Stimulated activated CD8-positive, alpha-beta memory T cell treated with anti-CD3 and anti-CD28 coated beads, Interleukin-2, amount 100 ng/mL, for 1 hour (primary cell): Measurements from ENCODE around the gene MLC1.

Source experiments
- DNase-seq, 2 donors: peaks; one replicate each; pipeline ENCODE4 v3.0.0-alpha.2; 2020; ENCODE audit warnings: low read depth in 2 of 2

Gene MLC1

DNA sequence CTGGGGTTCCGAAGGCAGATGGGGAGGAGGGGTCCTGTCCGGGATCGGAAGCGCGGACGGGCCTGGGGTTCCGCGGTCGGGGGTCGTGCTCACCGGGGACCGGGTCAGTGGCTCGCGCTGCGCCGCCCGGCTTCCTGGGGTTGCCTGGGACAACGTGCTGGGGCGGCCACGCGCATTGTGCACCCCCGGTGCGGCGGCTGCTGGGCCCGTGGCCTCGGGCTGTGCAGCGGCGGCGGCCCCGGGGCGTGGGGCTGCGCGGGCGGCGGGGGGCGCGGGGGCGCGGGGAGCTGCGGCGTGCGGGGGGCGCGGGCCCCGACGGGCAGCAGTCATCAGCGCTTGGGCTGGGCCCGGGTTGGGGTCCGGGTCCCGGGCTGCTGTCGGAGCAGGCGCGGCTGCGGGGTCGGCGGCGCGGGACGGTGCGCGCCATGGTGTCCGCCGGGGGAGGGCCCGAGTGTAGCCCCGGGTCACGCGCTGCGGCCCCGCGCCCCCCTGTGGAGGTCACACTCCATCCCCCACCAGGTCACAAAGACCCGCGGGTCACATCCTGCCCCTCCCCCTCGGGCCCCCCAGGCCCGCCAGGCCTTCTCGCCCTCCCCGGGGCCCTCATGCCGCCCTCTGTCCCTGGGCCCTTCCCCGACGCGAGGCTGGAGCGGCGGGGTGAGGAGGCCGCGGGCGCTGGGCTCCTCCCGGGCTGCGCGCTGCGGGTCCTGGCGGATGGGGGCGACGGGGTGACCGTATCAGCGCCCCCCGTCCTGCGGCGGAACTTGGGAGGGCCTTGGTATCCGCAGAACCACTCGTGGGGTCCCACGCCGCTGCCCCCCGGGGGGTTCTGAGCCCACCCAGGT is 26.9 kb downstream of the MLC1 start, which contains the start of gene TTLL8:
TSS of gene TTLL8 (minus strand) at position 238 of the 845 bp plus-strand sequence.
- DNase-seq, result no peak

DNA sequence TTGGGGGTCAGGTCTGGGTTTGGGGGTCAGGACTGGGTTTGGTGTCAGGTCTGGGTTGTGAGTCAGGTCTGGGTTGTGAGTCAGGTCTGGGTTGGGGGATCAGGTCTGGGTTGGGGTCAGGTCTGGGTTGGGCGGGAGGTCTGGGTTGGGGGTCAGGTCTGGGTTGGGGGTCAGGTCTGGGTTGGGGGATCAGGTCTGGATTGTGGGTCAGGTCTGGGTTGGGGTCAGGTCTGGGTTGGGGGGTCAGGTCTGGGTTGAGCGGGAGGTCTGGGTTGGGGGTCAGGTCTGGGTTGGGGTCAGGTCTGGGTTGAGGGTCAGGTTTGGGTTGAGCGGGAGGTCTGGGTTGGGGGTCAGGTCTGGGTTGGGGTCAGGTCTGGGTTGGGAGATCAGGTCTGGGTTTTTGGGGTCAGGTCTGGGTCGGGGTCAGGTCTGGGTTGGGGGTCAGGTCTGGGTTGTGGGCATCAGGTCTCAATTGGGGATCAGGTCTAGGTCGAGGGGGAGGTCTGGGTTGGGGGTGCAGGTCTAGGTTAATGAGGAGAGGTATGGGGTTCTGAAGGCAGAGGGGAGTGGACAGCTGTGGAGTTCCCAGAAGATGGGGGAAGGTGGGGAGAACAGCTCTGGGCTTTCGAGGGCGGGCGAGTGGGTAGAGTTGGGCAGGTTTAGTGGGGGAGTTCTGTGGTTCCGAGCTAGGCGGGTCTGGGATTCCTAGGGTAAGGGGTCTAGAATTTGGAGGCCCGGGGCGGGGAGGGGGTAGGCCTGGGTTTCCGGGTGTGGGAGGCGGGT is 27.8 kb downstream of the MLC1 start:
- DNase-seq, result no peak

DNA sequence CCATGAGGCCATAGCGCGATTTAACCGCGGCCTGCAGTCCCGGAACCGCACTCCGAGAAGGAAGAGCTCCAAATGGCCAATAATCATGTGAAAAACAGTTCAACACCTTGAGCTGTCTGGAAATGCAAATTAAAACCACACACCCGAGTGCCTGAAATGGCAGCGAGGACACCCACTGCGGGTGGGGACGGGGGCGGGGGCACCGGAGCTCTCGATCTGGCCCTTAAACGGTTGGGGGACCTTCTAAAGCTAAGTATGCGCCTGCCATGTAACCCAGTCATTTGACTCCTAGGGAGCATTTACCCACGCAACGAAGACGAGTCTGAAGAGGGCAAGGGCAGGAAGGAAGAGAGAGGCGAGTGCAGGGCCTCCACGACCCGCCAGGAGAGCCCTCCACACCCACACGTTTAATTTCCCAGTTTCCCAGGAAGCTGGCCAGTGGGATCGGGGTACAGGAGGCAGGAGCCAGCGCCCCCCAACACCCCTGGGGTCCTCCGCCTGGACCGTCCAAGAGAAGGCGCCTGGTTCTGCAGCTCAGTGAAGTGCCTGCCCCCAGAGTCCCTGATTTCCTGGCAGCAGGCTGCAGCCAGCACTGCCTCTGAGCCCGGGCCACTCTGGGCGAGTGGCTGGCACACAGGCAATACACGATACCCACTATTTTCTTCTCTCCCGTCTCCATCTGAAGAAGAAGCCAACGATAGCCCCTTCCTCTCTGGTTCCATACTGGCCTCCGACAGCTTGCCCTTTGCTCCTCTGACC is 28.8 kb downstream of the MLC1 start:
- DNase-seq, result no peak

DNA sequence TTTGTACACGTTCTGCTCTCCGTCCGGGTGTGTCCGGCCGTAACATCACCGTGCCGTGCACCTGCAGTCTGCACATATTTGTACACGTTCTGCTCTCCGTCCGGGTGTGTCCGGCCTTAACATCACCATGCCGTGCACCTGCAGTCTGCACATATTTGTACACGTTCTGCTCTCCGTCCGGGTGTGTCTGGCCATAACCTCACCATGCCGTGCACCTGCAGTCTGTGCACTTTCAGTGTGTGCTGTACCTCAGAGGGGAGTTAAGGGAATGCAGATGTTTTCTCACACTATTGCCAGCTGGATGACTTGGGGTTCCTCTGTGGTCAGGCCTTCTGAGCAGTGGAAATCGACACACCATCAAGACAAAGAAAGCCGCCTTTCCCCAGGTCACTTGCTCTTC is 31.4 kb downstream of the MLC1 start:
- DNase-seq, result no peak

DNA sequence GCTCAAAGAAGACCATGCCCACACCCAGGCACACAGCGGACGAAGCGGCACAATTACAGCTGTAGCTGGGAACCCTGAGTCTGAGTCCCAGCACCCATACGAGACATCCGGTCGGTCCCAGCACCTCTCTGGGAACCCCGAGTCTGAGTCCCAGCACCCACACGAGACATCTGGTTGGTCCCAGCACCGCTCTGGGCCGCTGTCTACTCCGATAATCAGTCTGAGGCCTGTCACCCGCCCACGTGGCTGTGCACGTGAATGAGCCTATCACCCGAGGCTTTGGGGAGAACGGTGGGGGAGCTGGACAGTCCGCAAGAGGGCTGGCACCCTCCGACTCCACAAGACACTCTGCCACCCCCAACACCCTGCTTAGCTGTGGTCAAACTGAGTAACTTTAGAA is 33.3 kb downstream of the MLC1 start:
- no peak for DNase-seq

DNA sequence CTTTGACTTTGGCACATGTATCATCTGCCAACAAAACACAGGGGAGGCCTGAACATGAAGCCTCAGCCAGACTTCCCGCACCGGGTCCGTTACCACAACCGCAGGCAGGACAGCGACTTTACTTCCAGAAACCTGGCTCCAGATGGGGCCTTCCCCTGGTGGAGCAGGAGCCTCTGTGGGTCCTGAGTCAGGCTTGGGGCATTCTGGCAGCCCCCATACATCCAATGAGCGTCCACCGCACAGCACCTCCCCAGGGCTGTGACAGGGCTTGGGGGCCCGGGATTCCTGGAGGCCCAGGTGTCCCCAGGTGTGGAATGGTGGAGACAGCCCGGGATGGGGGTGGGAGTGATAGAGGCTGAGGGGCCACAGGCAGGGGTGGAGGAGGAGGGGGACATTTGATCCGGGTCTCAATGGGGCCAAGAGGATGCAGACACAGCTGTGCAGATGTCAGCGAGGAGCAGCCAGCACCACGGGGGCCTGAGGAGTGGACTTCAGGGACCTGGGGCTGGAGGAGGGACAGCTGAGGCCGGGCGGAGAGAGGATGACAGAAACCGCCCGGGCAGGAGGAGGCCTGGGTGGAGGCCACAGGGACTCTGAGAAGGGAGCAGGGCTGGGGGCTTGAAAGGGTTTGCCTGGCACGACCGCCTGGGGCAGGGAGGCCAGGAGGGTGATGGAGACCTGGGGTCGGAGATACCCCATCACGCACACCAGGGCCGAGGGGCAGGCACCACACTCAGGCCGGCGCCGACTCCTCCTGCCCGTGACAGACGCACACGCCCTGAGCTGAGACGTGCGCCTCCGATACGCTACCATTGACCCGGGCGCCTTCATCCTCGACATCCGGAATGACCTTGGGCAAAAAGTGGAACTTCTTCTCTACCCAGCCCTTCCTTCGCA is 35.7 kb downstream of the MLC1 start:
- DNase-seq, result no peak

DNA sequence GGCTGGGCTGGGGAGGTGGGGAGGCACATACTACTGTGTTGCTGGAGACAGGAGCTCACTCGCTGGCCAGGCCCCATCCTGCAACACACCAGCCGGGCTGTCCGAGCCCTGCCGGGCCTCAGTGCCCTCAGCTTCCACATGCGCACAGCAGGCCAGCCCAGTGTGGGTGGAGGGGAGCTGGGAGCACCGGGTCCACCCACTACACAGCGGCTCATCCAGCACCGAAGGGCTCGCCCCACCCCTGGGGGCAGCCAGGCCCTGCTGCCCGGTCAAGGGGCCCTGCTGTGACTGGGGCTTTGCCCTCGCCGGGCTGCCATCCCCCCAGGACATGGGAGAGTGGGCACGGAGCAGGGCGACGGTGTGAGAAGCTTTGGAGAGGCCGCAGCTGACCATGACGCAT is 36.4 kb downstream of the MLC1 start:
- DNase-seq, result no peak

DNA sequence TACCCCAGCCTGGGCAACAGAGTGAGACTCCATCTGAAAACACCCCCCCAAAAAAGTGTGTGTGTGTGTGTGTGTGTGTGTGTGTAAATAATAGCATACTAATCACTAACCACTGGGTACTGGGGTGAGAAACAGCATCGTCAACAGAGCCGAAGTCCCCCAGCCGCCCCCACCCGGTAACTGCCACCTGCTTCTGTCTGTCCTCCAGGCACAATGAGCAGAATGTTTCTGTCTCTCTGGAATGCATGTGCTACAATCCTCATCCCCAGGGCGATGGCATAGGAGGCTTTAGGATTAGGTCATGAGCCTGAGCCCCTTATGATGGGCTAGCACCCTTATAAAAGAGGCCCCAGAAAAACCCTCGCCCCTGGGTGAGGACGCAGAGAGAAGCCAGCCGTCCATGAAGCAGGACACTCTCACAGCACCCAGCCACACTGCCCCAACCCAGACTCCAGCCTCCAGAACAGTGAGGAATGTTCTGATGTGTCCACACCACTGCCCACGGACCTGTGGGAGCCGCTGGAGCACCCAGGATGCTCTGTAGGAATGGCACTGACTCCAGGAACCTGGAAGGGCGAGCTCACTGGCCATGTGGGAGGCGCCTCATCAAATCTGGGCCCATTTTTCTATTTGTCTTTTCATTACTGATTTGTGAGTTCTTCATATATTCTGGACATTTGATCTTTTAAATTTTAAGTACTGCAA is 37.0 kb downstream of the MLC1 start:
- no peak for DNase-seq

DNA sequence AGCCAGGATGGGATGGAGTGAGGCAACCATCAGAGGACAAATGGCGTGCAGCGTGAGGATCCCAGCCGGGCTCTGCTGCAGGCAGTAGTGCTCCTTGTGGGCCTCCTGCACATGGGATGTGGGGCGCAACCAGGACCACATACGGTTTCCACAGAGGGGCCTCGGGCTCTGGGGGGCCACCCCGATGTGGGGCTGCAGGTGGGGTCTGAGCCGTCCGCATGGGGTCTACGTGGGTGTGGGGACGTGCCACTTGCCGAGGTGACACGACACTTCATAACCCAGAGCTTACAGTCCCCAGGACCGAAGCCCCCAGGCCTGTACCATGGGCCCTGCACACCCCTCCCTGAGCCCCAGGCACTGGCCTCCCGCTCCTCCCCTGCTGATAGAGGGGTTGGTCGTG is 37.9 kb downstream of the MLC1 start:
- no peak for DNase-seq

DNA sequence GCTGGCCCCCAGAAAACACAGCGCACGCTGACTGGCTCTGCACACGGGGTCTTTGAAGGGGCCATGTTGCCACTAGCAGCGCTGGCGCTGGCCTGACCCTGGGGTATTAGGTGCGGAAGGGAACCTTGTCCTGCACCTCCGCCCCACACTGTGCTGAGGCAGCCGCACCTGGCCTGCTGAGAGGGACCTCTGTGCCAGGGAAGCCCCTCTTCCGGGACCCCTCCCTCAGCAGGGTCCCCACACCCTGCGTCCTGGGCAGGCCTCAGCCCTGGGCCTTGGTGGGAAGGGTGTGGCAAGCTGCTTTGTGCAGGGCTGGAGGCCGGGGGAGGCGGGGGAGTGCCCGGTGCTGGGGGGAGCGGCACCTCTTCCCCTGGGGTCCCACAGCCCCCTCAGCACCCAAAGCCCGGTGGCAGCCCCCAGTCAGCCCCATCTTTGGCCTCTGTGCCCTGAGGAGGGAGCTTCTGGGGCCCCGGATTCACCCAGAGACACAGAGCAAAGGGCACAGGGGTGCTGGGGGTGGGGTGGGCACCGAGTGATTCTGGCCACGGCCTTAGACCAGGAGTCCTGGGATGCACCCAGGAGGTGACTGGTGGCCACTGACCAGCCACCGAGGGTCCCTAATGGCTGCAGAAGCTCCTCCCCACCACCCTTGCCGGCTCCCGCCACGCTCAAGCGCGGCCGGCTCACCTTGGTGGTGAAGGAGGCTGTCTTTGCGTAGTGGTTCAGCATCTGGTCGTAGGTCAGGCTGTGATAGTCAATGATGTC is 38.6 kb downstream of the MLC1 start:
- DNase-seq, result no peak

DNA sequence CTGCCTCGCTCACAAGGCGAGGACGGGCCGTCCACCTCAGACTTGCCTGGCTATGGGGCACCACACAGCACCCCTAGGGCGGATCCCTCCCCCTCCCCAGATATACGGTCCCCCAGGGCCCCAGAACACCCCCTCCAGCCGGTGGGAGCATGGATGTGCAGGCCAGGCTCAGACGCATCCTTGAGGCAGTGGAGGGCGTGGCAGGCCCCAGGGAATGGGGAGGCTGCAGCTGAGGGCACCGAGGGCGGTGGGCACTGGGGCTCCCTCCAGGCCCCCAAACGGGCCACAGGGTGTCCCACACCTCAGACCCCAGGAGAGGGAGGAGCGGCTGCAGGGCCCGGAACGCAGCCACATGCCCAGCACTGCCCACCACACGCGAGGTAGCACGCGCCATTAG is 39.2 kb downstream of the MLC1 start:
- DNase-seq, result no peak

DNA sequence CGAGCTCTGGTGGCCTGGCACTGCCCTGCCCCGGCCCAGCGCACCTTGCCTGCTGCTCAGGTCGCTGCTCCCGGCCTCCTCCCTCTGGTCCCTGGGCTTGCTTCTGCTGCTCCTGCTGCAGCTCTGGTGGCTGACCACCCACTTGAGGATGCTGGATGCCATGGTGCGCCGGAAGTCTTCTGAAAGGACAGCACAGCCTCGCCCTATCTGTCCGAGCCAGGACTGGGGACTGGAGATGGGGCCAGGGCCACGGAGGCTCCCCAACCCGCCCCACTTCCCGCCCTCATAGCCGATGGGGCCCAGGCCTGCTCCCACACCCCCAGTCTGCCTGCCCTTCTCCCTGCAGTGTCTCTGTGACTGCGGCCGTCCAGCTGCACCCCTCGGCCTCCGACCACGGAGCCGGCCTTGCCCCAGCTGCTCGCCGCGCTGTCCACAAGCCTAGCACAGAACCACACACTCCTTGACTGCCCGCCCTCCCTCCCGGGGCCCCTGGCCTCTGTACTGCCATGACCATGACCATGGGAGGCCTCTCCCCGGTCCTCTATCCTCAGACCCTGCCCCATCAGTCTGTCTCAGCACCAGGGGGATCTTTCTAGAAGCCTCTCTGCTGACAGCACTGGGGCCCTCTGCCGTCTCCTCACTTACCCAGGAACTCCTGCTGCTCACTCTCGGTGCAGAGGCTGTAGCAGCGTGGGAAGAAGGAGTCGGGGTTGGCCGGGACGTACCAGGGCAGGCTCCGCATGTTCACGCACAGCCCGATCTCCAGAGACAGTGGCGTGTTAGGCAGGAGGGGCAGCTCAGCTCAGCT is 39.8 kb downstream of the MLC1 start:
- no peak for DNase-seq

DNA sequence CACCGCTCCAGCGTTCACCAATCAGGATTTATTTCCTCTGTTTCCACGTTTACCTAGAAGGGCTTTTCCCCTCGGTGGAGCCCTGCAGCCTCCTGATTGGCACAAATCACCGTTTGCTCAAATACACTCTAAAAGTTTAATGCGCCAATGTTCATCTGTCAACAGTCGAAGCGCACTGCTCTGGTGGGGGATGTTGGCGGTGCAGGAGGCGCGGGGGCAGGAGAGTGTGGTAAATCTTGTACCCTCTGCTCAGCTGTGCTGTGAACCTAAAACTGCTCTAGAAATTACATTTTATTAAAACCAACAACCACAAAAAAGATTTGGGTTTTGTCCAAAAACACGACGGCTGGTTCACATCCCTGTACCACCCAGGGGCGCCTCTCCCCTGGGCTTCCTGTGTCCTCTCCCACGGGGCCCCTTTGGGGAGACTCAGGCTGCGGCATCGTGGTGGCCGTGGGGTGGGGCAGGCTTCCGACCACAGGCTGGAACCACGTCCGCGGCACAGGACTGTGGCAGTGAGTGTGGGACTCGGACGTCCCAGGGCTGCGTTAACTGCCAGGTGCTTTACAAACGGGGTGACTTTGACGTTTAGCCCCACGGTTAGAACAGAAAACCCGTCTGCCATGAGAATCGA is 40.6 kb downstream of the MLC1 start:
- no peak for DNase-seq

DNA sequence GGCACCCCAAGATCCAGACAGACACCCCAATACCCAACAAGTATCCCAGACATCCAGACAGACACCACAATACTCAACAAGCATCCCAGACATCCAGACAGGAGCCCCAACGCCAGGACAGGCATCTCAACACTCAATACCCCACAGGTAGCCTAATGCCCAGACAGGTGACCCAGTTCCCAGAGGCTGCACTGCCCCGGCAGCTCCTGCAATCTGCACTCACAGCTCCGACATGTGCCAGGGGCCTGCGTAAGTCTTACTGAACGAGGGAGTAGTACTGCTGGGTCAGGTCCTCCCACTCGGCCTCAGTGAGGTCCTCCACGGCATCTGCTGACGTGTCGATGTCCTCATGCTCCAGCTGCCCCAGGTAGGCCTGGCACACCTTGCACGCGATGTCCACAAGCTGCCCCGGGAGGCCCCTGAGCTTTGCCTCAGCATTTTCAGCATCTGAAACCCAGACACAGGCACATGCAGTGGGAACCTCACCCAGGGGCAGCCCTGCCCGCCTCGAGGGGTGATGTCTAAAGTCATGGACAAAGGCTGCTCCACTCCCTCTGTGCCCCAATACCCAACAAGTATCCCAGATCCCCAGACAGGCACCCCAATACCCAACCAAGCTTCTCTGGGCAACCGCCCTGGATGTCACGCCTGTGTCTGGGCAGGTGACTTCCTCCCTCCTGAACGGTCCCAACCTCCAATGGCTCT is 43.7 kb downstream of the MLC1 start:
- DNase-seq, result no peak

DNA sequence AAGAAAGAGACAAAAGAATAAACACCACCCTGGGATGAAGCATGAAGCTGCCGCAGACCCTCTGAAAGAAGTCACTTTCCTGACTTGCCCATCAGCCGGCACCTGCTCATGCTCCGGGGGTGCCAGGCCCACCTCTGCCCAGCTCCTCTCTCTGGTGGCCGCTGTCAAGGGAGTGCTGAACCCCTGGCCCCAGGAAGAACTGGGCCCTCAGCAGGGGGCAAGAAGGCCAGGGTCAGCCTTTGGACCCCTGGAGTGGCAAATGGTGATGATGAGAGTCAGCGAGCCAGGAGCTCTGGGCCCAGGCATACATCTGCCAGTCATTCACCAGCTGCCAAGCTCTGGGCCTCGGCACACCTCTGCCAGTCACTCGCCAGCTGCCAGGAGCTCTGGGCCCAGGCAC is 44.5 kb downstream of the MLC1 start:
- DNase-seq, result no peak

DNA sequence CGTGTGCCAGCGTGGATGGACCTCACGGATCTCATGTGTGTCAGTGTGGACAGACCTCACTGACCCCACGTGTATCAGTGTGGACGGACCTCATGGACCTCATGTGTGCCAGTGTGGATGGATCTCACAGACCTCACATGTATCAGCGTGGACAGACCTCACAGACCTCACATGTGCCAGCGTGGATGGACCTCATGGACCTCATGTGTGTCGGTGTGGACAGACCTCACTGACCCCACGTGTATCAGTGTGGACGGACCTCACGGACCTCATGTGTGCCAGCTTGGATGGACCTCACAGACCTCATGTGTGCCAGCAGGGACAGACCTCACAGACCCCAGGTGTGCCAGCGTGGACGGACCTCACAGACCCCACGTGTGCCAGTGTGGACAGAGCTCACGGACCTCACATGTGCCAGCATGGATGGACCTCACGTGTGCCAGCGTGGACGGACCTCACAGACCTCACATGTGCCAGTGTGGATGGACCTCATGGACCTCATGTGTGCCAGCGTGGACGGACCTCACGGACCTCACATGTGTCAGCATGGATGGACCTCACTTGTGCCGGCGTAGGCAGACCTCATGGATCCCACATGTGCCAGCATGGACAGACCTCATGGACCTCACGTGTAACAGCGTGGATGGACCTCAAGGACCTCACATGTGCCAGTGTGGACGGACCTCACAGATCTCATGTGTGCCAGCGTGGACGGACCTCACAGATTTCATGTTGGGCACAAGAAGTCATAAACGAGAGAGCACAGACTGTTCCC is 45.4 kb downstream of the MLC1 start:
- DNase-seq, result no peak
